Hepatocyte (in vitro differentiated cells): ENCODE results near the gene SIK2. TPM values are rescaled to one million over a fixed set of nuclear protein-coding genes. Genes with fewer than 3 reads are reported as not detected.
A peak's percentile ranks its signal among the peaks of the same experiment; 100 is the strongest.

Experiments
- DNase-seq: peaks from one replicate; pipeline ENCODE4 v3.0.0-alpha.2; 2016; ENCODE audit warnings: low spot score
- H2AFZ ChIP-seq: fragments of 200-600 bp; sonication (generic); 2 replicates; pipeline ENCODE4 v1.6.0; 2016; ENCODE audit warnings: antibody characterized with exemption, mild to moderate bottlenecking
- H3K27ac ChIP-seq: fragments of 200-600 bp; sonication (generic); 2 replicates; pipeline ENCODE4 v1.5.1; 2016; ENCODE audit warnings: mild to moderate bottlenecking
- H3K27me3 ChIP-seq: fragments of 200-600 bp; sonication (generic); 2 replicates; pipeline ENCODE4 v1.6.1; 2016
- H3K36me3 ChIP-seq: fragments of 200-600 bp; sonication (generic); replicated peaks from 2 replicates; pipeline ENCODE4 v1.5.1; 2016; ENCODE audit warnings: low read depth; ENCODE audit not compliant: insufficient read depth
- H3K4me1 ChIP-seq: fragments of 200-600 bp; sonication (generic); 2 replicates; pipeline ENCODE4 v1.5.1; 2016; ENCODE audit warnings: mild to moderate bottlenecking, moderate library complexity; ENCODE audit not compliant: insufficient read depth
- H3K4me2 ChIP-seq: fragments of 200-600 bp; sonication (generic); 2 replicates; pipeline ENCODE4 v1.6.0; 2016
- H3K4me3 ChIP-seq: fragments of 200-600 bp; sonication (generic); 2 replicates; pipeline ENCODE4 v1.5.1; 2016; ENCODE audit warnings: mild to moderate bottlenecking
- H3K79me2 ChIP-seq: fragments of 200-600 bp; sonication (generic); 2 replicates; pipeline ENCODE4 v1.6.0; 2017; ENCODE audit warnings: mild to moderate bottlenecking
- H3K9me2 ChIP-seq: fragments of 200-600 bp; sonication (generic); replicated peaks from 2 replicates; pipeline ENCODE4 v1.6.0; 2017; ENCODE audit warnings: mild to moderate bottlenecking; ENCODE audit not compliant: insufficient read depth
- H3K9me3 ChIP-seq: fragments of 200-600 bp; sonication (generic); 2 replicates; pipeline ENCODE4 v1.5.1; 2016; ENCODE audit warnings: low read depth, mild to moderate bottlenecking
- H4K20me1 ChIP-seq: fragments of 200-600 bp; sonication (generic); 2 replicates; pipeline ENCODE4 v1.6.0; 2016; ENCODE audit warnings: mild to moderate bottlenecking; ENCODE audit not compliant: insufficient read depth, poor library complexity, severe bottlenecking
- EZH2 ChIP-seq: fragments of 200-600 bp; sonication (generic); IDR thresholded peaks from 2 replicates; pipeline ENCODE4 v1.6.1; 2016; ENCODE audit warnings: antibody characterized with exemption, mild to moderate bottlenecking, borderline replicate concordance
- EZH2phosphoT487 ChIP-seq: fragments of 200-600 bp; sonication (generic); IDR thresholded peaks from one replicate; pipeline ENCODE4 v1.6.1; 2018; ENCODE audit warnings: antibody characterized with exemption, mild to moderate bottlenecking, low read depth, moderate library complexity; ENCODE audit not compliant: unreplicated experiment, severe bottlenecking
- WGBS: methylation state at CpG from one replicate; pipeline ENCODE4 v1.1.6; 2016; ENCODE audit warnings: low lambda C conversion rate; ENCODE audit errors: missing lambda C conversion rate; 5-methylcytosine and 5-hydroxymethylcytosine counted together
- polyA plus RNA-seq: library from polyadenylated mRNA; unstranded; fragments of >200 nt; fragmentation: Nextera tagmentation; extraction: Ambion mirVana; gene quantifications from 2 replicates; pipeline ENCODE4 v1.2.1, GENCODE V29; 2016
- total RNA-seq: library from RNA; depleted of rRNA; stranded (reverse); fragments of >200 nt; gene quantifications from 2 replicates; pipeline ENCODE4 v1.2.3, GENCODE V29; 2014
- TF ChIP-seq, protein P1 (sequence below): fragments of 200-600 bp; sonication (generic); IDR thresholded peaks from 2 replicates; pipeline ENCODE4 v1.5.1; 2016; ENCODE audit warnings: antibody characterized with exemption, mild to moderate bottlenecking; ENCODE audit not compliant: poor library complexity

SIK2 gene
- total and polyA plus RNA-seq, 2 experiments from 2014 or later: 3.1 to 22.2 TPM

DNA sequence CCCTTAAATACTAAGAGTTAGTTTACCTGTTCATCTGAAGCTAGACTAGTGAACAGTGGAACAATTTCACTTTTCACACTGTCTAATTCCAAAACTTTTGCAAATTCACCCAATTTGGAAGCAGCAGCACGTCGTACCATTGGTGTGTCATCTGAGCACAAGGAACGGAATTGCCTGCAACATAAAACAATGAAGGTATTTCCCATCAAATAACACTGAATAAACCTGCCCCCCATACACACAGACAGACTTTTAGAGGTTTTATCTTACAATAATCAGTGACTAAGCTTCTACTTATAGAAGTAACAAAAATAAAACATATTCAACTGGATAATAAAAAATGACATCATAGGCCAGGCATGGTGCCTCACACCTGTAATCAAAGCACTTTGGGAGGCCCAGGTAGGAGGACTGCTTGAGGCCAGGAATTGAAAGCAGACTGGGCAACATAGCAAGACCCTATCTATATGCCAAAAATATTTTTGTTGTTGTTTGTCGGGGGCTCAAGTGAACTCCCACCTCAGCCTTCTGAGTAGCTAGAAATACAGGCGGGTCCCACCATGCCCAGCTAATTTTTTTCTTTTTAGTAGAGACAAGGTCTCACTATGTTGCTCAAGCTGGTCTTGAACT lies 157.6 kb downstream of the SIK2 start:
- Histone ChIP-seq H3K9me2 (no peaks in the 10 kb centered on the region), H4K20me1 (no peaks in the 10 kb centered on the region), H3K27ac (peak overlapping the region; percentile 86), H2AFZ (no peak overlapping the region), H3K9me3 (no peaks in the 10 kb centered on the region), H3K4me2 (peak overlapping the region; percentile 56), H3K36me3 (no peaks in the 10 kb centered on the region), H3K27me3 (no peaks in the 10 kb centered on the region), H3K4me3 (no peak overlapping the region), H3K4me1 (peaks cover 33% of the 10 kb centered on the region), H3K79me2 (peaks cover 56% of the 10 kb centered on the region)
- WGBS: 64% methylated on average over 5 of the region's 5 CpGs
- DNase-seq: no peak
- TF ChIP-seq, protein P1, sequence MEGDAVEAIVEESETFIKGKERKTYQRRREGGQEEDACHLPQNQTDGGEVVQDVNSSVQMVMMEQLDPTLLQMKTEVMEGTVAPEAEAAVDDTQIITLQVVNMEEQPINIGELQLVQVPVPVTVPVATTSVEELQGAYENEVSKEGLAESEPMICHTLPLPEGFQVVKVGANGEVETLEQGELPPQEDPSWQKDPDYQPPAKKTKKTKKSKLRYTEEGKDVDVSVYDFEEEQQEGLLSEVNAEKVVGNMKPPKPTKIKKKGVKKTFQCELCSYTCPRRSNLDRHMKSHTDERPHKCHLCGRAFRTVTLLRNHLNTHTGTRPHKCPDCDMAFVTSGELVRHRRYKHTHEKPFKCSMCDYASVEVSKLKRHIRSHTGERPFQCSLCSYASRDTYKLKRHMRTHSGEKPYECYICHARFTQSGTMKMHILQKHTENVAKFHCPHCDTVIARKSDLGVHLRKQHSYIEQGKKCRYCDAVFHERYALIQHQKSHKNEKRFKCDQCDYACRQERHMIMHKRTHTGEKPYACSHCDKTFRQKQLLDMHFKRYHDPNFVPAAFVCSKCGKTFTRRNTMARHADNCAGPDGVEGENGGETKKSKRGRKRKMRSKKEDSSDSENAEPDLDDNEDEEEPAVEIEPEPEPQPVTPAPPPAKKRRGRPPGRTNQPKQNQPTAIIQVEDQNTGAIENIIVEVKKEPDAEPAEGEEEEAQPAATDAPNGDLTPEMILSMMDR: no peak
- no peak for TF ChIP-seq EZH2
- TF ChIP-seq EZH2phosphoT487: no peak

- H3K27ac ChIP-seq: peak overlapping the region; percentile 86
- H4K20me1 ChIP-seq: no peaks in the 10 kb centered on the region
- no peaks in the 10 kb centered on the region for H3K9me2 ChIP-seq
- 92% methylated on average over 4 of the region's 4 CpGs for WGBS
- H3K27me3 ChIP-seq: no peaks in the 10 kb centered on the region
- no peaks in the 10 kb centered on the region for H3K9me3 ChIP-seq
- H3K36me3 ChIP-seq: no peaks in the 10 kb centered on the region
- H3K4me3 ChIP-seq: no peak overlapping the region
- no peak overlapping the region for H3K4me2 ChIP-seq
- H3K4me1 ChIP-seq: peaks cover 30% of the 10 kb centered on the region
- H3K79me2 ChIP-seq: peaks cover 67% of the 10 kb centered on the region
- no peak for DNase-seq
- TF ChIP-seq EZH2 (no peak), EZH2phosphoT487 (no peak)
- TF ChIP-seq, protein P1: no peak
- no peak overlapping the region for H2AFZ ChIP-seq
Observed at GRCh38 chr11:111761036-111761435, 158.8 kb downstream of the SIK2 start.

- Histone ChIP-seq H3K4me3 (no peak overlapping the region), H3K9me3 (no peaks in the 10 kb centered on the region), H4K20me1 (no peaks in the 10 kb centered on the region), H3K27ac (no peak overlapping the region), H3K27me3 (no peaks in the 10 kb centered on the region), H3K79me2 (peaks cover 61% of the 10 kb centered on the region), H3K4me2 (no peak overlapping the region), H3K9me2 (no peaks in the 10 kb centered on the region), H3K36me3 (no peaks in the 10 kb centered on the region), H2AFZ (no peak overlapping the region), H3K4me1 (peaks cover 27% of the 10 kb centered on the region)
- DNase-seq: no peak
- WGBS: 100% methylated on average over 5 of the region's 5 CpGs
- TF ChIP-seq EZH2 (no peak), EZH2phosphoT487 (no peak)
- TF ChIP-seq, protein P1: no peak
Observed at GRCh38 chr11:111762526-111762925, 160.3 kb downstream of the SIK2 start.
